Stimulated activated CD8-positive, alpha-beta memory T cell treated with anti-CD3 and anti-CD28 coated beads, Interleukin-7, amount 100 ng/mL, for 4 hours (primary cell): ENCODE data around the gene TNFSF15.

Experiments used
- DNase-seq, 2 donors: peaks; one replicate each; pipeline ENCODE4 v3.0.0-alpha.2; 2020; ENCODE audit warnings: low read depth in 2 of 2

TNFSF15 gene

DNA sequence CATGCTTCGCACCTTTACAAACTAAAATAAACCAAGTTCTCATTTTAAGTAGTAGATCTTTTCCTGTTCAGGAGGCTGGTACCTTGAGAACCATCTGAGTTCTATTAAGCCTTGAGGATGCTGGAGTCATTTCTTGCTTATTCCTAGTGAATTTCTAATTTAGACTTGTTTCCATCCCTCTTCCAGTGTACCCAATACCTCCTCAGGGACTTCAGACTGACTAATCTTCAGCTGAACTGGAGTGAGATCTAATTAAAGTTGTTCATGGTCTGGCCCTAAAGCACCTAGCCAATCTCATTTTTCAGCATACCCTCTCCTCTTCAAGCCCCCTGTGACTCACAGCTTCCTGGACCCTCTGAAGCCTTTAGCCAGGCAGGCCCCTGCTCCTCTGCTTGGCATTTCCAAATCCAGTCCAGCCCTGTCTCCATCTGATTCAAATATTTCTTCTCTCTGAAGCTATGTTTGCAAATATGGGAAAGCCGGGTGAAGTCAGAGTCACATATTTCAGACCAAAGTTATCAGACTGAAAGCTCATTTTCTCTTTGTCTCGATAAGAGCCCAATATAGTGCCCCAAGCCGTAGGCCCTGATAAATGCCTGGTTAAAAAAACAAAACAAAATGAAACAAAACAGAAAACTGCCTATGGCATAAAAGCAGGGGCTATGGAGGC, 19.4 kb upstream of the TNFSF15 start:
- no peak for DNase-seq

DNA sequence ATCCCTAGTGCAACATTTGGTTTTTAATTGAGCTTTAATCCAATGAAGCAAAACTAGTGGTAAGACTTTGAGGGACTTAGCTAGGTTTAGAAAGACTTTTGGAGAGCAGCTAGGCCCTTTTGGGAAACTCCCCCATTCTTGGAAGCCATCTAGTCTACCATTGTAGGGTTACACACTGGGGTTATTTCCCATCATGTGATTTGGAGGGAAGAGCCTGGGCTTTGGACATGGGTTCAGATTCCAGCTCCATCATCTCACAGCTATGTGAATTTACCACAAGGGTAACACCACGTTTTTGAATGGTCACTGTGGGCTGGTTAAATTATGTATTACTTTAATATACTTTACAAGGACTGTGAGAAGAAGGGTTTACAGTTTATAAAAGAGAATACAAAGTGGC, 18.3 kb upstream of the TNFSF15 start:
- DNase-seq, result no peak

DNA sequence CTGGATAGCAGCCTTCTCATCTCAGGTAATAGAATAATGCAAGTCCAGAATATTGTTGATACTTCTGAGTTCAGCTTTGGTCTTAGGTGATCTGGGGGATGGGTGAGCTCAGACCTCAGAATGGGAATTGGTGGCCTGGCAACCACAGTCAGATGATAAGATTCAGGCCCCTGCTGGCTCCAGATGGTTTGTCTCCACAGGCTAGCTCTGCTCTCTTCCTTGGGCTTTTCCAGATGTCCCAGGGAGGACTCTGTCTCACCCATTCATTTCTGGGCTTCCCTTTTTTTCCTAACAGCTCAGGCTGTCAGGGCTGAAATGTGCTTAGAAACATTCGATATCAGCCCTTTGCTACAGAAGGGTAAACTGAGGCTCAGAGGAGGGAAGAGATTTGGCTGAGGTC, 17.6 kb upstream of the TNFSF15 start:
- no peak for DNase-seq

DNA sequence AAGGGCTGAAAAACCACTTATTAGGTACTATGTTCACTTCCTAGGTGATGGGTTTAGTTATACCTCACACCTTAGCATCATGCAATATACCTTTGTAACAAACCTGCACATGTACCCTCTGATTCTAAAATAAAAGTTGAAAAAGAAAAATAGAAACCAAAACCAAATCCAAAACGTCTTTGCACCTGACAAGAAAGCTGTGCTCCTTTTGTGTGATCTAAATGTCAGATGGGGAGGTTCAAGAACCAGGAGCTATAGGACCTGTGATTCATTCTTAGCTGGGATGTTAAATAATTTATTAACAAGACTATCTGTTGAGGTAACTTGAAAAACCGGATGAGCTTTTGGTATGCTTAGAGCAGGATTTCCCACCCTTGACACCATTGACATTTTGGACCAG, 16.9 kb upstream of the TNFSF15 start:
- no peak for DNase-seq

DNA sequence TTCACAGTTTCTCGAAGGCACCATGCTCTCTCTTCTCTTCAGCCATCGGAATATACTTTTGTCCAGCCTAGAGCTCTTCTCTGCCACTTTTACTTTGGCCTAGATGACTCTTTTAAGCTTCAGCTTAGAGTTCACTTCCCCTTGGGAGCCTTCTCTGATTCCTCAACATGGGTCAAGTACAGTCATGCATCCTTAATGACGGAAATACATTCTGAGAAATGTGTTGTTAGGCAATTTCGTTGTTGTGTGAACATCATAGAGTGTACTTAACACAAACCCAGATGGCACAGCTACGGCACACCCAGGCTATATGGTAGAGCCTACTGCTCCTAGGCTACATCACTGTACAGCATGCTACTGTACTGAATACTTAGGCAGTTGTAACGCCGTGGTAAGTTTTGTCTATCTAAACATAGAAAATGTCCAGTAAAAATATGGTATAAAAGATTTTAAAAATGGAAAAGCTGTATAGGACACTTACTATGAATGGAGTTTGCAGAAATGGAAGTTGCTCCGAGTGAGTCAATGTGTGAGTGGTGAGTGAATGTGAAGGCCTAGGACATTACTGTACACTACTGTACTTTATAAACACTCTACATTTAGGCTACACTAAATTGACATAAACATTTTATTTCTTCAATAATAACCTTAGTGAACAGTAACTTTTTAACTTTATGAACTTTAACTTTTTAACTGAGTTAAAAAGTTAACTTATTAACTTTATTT, 15.1 kb upstream of the TNFSF15 start:
- DNase-seq, result no peak

DNA sequence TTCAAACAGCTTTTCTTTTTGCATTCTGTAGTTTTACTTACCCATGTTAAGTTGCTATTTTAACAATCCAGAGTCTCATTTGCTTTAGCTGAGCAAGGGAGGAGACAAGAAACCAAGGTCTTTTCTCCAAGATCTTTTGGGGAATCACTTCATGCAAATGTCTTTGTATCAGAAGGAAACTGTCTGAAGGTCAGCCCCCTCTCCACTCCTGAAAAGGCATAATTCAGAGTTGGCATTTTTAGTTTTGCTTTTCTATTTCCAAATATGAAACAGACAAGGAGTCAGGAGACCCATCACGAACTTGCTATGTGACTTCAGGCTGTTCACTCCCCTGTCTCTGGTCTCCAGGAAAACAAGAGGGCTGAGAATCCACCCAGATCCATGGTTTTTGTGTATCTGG, 12.3 kb upstream of the TNFSF15 start:
- DNase-seq, result no peak

DNA sequence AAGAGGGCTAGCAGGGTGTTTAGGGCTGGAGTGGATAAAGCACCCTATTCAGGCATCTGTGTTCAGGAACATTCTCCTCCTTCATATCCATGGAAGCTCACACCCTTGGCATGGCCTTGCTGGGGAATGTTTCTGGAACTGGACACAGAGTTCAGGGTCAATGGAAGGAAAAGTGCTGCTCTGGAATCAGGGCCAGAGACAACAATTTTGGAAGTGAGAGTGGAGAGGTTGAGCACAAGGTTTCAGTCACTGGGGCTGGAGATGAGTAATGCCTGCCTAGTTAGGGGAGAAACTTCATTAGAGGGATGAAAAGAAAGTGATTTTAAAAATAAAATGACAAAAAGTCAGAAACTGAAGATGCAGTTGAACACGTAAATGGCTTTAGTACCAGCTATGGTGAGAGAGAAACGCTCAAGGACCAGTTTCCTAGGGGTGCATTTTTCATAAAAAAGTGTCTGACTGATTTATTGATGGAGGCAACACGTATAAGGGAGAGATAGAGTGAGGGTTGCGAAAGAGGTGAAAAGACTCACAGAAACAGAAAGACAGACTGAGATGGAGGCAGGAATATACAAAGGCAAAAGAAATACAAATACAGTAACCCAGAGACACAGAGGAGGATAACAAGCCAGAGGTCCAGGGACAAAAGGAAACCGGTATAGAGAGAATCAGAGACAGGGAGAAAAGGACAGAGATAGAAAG, 8.0 kb upstream of the TNFSF15 start:
- no peak for DNase-seq

DNA sequence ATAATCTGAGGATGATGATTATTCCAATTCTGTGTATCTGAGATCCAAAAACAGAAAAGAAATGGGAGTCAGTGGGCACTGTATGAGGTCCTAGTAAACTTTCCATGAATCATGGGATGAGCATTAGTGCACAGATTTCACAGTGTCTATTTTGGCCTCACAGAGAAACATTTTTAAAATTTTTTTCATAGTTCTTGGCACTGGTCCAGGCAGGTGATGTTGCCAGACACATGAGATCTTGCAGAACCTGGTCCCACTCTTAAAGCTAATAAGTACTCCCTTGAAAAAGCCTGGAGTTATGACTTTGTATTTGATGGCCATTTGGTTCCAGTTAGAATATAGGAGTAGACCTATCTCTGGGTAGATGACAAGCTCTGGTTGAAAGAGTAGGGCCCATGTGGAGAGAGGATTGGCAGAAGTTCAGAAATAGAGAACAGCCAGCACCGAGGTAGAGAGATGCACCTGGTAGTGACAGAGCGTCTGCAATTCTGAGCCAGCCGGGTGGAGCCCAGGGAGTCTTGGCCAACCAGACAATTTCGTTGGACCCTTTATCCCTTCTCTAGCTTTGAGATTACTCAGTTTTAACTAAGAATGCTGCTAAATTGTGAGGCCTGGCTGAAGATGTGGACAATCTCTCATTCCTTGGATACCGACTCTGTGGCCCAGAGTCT, 6.3 kb upstream of the TNFSF15 start:
- no peak for DNase-seq

DNA sequence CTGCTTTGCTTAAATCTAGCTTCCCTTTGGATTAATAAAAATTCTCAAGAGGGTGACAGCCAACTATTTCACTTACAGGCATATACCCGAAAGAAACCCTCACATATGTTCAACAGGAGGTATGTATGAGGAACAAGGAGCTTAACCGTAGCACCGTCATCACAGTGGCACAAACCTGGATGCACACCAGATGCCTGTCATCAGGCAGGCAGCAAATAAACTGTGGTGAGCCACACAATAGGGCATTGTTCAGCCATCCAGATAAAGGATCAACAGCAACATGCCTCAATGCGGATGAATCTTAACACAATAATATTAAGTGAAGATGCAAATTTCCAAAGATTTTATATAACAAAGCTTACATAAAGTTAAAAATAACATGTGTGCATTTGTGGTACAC, 5.5 kb upstream of the TNFSF15 start:
- DNase-seq, result no peak

DNA sequence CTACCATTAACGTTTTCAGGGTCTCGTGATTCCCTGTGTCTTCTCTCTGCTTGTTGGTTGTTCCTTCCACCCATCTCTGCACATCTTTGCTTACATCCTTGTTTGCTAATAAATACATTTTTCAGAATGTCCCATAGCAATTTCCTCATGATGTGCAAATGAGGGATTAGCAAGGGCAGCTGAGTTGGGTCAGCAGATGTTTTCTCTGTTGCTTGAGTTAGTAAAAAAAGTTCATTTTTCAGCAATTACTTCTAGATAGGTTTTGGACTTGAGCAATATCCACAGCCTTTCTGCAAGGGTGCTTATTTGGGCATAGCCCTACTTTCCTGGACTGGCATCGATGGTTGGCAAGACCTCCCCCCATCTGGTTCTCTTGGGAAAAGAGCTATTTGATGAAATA, 4.8 kb upstream of the TNFSF15 start:
- no peak for DNase-seq

DNA sequence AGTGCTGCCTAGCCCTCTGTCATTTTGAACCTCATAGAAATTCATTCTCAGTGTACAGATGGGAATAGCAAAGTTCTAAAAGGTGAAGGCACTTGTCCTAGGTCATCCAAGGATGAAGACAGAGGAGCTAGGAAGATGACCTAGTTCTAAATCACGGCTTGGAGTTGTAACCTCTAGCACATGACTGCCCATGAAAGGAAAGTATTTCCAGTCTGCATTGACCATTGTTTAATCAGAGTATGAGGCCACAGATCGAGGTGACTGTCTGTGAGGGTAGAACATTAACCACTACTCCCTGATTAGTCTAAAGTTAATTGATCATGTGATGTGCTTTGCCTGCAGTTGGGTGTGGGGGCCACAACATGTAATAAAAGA, 674 bp upstream of the TNFSF15 start:
- DNase-seq, result no peak

DNA sequence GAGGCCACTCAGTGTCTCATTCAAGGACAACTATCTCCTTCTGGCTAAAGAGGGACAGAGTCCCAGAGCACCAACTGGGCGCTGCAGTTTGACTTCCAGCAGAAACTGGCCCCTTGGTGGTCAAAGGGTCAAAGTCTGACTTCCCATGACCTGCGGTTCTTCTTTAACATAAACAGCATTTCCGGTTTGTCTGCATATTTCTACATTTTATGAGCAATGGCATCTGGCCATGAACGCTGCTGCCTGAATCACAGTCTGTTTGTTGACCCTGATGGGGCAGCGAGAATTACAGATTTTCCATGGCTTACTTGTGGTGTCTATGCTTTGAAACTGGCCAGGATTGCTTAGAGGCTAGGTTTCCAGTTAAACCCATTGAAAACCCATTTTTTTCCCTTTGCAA, 1.3 kb downstream of the TNFSF15 start:
- DNase-seq, result no peak

DNA sequence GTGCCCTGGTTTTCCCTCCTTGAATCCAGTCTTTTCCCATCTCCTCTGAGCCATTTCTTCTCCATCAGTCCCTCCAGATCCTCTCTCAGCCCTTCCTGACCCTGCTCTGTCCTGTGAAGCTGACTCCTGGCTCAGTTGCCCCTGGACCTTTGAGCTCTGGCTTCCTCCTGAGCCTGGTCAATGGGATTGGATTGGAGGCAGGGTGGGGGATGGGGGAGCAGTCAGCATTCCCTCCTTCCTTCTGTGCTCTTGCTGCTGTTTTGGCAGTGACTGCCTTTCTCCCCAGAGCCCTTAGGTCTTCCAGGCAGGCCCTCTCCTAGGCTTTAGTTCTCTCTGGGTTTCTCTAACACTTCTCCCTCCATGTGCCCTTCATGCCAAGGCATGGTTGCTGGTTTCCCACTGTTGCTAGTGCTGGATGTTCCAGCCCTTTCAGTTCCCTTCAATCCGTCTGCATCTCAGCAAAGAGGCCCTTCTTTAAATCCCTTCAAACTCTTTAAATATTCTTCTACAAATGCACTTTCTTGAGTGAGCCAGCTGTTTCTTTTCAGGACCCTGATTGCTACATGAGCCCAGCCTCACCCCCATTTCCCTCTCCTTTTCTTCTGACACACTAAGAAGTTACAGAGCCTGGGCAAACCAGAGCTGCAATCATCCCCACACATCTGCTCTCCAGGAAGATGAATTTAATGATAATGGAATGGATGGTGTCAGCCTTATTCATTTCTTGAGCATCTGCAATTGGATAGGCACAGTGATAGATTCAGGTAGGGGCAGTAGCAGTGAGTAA, 2.2 kb downstream of the TNFSF15 start:
- DNase-seq, result no peak

DNA sequence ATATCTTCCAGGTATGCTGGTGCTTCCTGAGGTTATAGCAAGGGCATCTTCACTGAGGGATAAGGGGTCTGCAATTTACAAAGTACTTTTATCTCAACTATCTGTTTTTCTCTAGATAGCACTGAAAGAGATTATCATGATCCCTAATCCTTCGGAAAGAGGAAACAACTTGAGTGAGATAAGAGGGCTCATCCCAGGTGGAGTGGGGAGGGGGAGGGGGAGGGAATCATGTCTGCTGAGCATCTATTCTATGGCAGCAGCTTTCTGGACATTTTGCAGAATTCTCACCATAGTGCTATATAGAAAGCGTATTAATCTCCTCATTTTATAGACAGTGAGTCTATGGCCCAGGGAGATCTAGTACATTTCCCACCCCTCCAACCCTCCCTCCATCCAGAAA, 5.9 kb downstream of the TNFSF15 start:
- no peak for DNase-seq

DNA sequence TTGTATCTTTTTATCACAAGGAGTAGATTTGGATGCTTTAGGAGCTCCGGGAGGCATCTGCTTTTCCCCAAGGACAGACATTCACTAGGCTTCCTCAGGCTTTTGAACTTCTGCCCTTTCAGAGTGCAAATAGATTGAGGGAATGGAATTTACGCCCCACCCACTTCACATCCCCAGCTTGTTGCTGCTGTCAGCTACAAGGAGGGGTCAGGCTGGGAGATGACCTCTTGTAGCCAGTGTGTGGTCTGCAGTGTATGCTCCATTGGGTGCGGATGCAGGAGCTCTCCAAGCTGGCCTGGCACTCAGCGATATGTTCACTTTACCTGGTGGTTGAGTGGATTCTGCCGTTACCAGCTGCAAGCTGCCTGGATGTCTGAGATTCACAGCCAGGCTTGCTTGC, 6.4 kb downstream of the TNFSF15 start:
- no peak for DNase-seq

DNA sequence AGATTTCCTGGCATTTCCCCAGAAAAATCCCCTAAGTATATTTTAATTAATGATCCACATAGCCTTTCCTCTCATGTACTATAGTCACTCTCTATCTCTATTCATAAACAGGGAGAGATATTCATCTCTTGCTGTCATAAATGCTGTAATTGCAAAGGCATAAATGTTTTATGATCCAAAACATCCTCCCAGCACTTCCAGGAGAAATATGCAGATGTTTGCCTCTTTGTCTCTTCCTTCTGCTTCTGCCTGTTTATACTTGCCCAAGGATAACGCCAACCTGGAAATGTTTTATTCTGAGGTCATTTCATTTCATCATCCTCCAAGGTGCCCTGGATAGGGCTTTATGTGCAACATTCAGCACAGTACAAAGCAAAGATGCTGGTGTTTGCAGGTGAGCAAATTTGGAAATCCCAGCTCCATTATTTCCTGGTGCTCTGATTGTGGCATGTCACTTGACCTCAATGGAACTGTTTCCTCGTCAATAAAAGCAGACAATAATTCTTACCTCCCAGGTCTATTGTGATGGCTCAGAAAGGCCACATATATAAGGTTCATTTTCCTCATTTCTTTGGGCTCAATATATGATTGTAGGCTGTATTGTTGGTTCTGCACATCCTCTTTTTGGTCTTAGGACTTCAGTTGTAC, 6.9 kb downstream of the TNFSF15 start:
- DNase-seq, result no peak

DNA sequence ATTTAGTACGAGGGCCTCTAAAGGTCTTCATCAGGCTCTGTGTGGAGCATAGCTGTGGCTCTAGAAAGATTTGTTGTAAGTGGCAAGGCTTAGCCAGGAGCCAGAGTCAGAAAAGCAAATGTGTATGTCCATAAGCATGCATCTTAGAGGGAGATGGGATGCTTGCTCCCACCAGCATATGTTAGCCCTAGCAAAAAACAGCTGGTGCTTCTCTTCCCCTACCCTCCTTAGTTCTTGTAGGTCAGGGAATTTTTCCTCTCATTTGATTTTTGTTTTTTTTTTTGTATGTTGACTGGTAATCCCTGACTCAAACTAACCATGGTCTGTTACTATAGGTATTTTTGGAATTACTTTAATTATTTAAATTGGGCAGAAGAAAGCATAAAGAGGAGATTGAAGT, 7.7 kb downstream of the TNFSF15 start:
- DNase-seq, result no peak

DNA sequence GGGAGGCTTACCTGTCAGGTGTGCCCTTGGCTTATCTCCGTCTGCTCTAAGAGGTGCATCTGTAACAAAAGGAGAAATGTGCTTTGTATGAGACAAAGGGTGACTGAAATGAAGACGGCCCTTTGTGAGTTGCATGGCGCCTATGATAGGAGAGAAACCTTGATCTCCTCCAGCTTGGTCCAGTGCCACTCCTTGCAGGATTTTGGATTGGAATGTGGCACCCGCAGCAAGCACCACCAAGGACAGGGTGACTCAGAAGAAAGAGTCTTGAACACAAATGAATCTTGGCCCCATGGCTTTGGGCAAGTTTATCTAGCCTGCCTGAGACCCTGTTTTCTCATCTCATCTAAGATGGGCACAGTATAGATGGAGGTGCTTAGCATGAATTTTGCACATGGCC, 13.4 kb downstream of the TNFSF15 start:
- no peak for DNase-seq

DNA sequence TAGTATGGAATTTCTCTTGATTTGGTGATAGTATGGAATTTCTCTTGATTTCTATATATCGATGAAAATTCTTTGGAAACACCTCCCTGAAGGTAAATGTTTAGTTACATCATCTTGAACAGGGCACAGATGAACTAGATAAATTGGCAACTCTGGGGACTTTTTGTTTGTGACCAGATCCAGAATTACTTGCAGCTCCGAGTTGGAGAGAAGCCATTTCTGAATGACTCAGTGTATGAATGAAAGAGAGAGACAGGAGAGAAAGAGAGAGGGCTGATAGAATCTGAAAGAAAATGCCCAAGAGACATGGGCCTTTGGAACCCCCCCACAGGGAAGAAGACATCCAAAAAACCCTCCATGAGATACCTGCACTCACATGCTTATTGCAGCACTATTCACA, 14.1 kb downstream of the TNFSF15 start:
- no peak for DNase-seq

DNA sequence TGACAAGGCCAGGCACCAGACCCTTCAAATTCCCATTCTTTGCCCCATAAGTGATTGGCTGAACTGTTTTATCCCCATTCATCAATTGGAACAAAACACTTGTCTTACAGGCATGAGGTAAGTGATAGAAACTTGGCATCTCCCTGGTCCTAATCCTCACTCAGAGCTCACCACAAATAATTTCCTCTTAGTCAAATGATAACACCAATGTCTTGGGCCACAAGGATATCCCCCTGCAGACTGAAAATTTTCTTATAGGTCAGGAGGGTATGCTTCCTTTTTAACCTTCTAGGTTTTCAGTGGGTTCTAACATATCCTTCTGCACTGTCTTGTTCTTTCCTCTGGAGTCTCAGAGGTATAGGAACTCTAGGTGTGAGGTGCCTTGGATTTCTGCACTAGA, 14.5 kb downstream of the TNFSF15 start:
- DNase-seq, result no peak

DNA sequence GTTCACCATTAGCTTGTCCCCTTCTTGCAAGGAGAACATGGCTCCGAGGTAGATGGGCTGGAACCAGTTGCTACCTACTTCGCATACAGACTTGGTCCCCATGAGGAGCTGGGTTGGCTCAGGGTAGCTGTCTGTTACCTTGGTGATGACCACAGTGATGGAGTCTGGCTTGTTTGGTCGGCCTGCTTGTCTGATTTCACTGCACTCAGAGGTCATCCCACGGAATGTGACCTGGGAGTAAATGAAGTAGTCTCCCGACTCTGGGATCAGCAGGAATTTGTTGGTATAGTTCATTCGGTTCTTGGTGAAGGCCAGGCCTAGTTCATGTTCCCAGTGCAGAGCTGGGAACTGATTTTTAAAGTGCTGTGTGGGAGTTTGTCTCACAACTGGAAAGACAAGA, 15.3 kb downstream of the TNFSF15 start:
- DNase-seq, result no peak
